ENCODE results near the gene CENPK. TPM values are rescaled to one million over a fixed set of nuclear protein-coding genes. Genes with fewer than 3 reads are reported as not detected.

Gene CENPK
- total and polyA plus RNA-seq, 2 of the 8 experiments (the other 6 are each of a cell fraction or from before 2014, with no cell fraction given) = 13.3 to 50.9 TPM

- ChIA-PET CTCF (ENCODE audit: partially characterized antibody) (interaction anchor here (0.9 to 1.1 kb wide), 3 partner anchors 13 to 440 kb away, joined by 3 to 4 read pairs (median 4); no protein-coding TSS in a partner anchor), POLR2A (ENCODE audit: partially characterized antibody) (no interaction called here)
- Histone ChIP-seq H4K8ac (ENCODE audit: extremely low read depth, insufficient read depth, low read length) (no peak overlapping the region), H2BK20ac (ENCODE audit: low read length) (no peak overlapping the region), H4K5ac (ENCODE audit: insufficient read length, low read depth, low read length) (no peak overlapping the region), H4K20me1 (replicated peaks in 1 of 2; ENCODE audit: control insufficient read depth in 1 of 2, insufficient read depth in 2 of 2, low read length in 2 of 2) (no peaks in the 10 kb centered on the region), H2BK12ac (ENCODE audit: low read depth, low read length) (no peak overlapping the region), H3K9ac (replicated peaks in 1 of 4; ENCODE audit: extremely low read depth in 1 of 4, low read depth in 3 of 4, low read length in 3 of 4) (no peak overlapping the region), H4K91ac (replicated peaks; ENCODE audit: insufficient read length, low read length) (no peak overlapping the region), H3K79me1 (ENCODE audit: low read depth, low read length) (no peaks in the 10 kb centered on the region), H3K36me3 (ENCODE audit: control insufficient read depth in 2 of 4, insufficient read depth in 4 of 4, low read length in 3 of 4) (no peaks in the 10 kb centered on the region), H3K18ac (ENCODE audit: extremely low read depth, low read length) (no peak overlapping the region), H3K56ac (replicated peaks; ENCODE audit: insufficient read length, low read depth, low read length) (no peak overlapping the region), H3K79me2 (ENCODE audit: control insufficient read depth in 1 of 2, insufficient read depth in 2 of 2, low read length in 2 of 2) (no peaks in the 10 kb centered on the region), H3K9me3 (ENCODE audit: insufficient read depth in 2 of 2, low read depth in 1 of 2, low read length in 1 of 2) (no peaks in the 10 kb centered on the region), H3K23ac (ENCODE audit: insufficient read length) (no peak overlapping the region), H3K23me2 (ENCODE audit: low read depth, low read length) (peaks cover 3% of the 10 kb centered on the region), H2AFZ (ENCODE audit: low read length) (no peak overlapping the region), H3K27me3 (replicated peaks in 1 of 4; ENCODE audit: control insufficient read depth in 3 of 4, extremely low read depth in 1 of 4, insufficient read depth in 3 of 4, low read length in 3 of 4) (no peaks in the 10 kb centered on the region), H3K4me3 (ENCODE audit: extremely low read depth in 1 of 4, insufficient read depth in 2 of 4, low read depth in 3 of 4, low read length in 4 of 4) (no peak overlapping the region), H3K27ac (ENCODE audit: low read depth, low read length) (no peak overlapping the region), H3K4me1 (replicated peaks in 1 of 4; ENCODE audit: control insufficient read depth in 3 of 4, insufficient read depth in 4 of 4, low read length in 3 of 4) (peaks cover 0 to 9% (median under 1%) of the 10 kb centered on the region in 4 experiments; a peak in 4 of 7 replicates), H2BK5ac (ENCODE audit: low read depth, low read length) (no peak overlapping the region), H3K4ac (replicated peaks; ENCODE audit: insufficient read length, low read depth, low read length) (no peak overlapping the region), H2BK15ac (ENCODE audit: low read length) (no peak overlapping the region), H3K14ac (ENCODE audit: insufficient read length) (no peak overlapping the region), H2BK120ac (replicated peaks; ENCODE audit: low read depth, low read length) (no peak overlapping the region), H2AK5ac (ENCODE audit: low read depth, low read length) (no peak overlapping the region), H3K4me2 (ENCODE audit: insufficient read depth in 1 of 2, low read depth in 2 of 2, low read length in 2 of 2) (no peak overlapping the region)
- TF ChIP-seq RAD21 (IDR thresholded peaks at IDR 0.05 in 1 of 2, conservative IDR thresholded peaks at IDR 0.05 in 1 of 2; ENCODE audit: low read depth in 2 of 2, low read length in 2 of 2) (no peak), SIX5 (IDR thresholded peaks at IDR 0.05; ENCODE audit: low read depth, low read length) (no peak), SRF (IDR thresholded peaks at IDR 0.05; ENCODE audit: low read depth, low read length) (no peak), KDM4A (IDR thresholded peaks at IDR 0.05; ENCODE audit: low read depth, low read length, severe bottlenecking) (no peak), TAF7 (optimal IDR thresholded peaks at IDR 0.05; ENCODE audit: borderline replicate concordance, low read depth, low read length) (no peak), HDAC6 (IDR thresholded peaks at IDR 0.05; ENCODE audit: low read depth, low read length) (no peak), CEBPB (IDR thresholded peaks at IDR 0.05; ENCODE audit: low read depth, low read length) (no peak), HDAC2 (IDR thresholded peaks at IDR 0.05; ENCODE audit: borderline replicate concordance in 1 of 2, low read depth in 2 of 2, low read length in 2 of 2) (no peak), SP4 (IDR thresholded peaks at IDR 0.05; ENCODE audit: low read length) (no peak)
- 89% methylated on average over 4 of the region's 4 CpGs; no CpG with 5 or more reads in 1 of the 2 experiments for WGBS, 2 experiments (ENCODE audit: extremely low coverage in 1 of 2, insufficient coverage in 1 of 2, insufficient read length in 1 of 2, insufficient replicate concordance in 2 of 2, low coverage in 1 of 2, low lambda C conversion rate in 2 of 2, missing lambda C conversion rate in 1 of 2)
- FAIRE-seq (no peak), DNase-seq (ENCODE audit: low read depth in 1 of 2, low spot score in 2 of 2) (no peak)
Measured at GRCh38 chr5:65475336-65475735, 87.6 kb downstream of the CENPK start.

Data from H1 (cell line).